ENCODE data around the gene SLX4. TPM values are rescaled to one million over a fixed set of nuclear protein-coding genes. Genes with fewer than 3 reads are reported as not detected.

The SLX4 gene
- total RNA-seq, 2 donors from 2014 or later: 3.5 to 6.3 TPM

DNA sequence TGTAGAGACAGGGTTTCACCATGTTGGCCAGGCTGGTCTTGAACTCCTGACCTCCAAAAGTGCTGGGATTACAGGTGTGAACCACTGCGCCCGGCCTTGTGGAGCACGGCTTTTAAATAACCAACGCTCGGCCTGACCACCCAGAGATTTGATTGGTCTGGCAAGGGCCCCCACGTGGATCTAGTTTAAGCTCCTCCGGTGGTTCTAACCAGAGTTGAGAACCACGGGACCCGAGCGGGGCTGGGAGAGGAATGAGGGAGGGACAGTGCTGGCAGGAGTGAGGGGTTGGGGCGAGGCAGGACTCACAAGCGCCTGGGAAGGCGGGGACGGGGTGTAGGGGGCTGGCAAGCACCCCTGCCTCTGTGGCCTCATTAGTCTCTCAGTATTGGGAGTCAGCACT is 37.2 kb downstream of the SLX4 start:
- no peak for DNase-seq
- Histone ChIP-seq H3K4me1 (no peaks in the 10 kb centered on the region), H3K4me3 (no peak overlapping the region), H3K9me3 (no peaks in the 10 kb centered on the region), H3K27me3 (no peaks in the 10 kb centered on the region), H3K27ac (no peak overlapping the region), H3K9ac (ENCODE audit: low read depth in 2 of 2, low read length in 2 of 2) (no peak overlapping the region), H3K36me3 (no peaks in the 10 kb centered on the region)
- intact Hi-C loops (cut with DNase I): no loop called here
- TF ChIP-seq, protein P1, sequence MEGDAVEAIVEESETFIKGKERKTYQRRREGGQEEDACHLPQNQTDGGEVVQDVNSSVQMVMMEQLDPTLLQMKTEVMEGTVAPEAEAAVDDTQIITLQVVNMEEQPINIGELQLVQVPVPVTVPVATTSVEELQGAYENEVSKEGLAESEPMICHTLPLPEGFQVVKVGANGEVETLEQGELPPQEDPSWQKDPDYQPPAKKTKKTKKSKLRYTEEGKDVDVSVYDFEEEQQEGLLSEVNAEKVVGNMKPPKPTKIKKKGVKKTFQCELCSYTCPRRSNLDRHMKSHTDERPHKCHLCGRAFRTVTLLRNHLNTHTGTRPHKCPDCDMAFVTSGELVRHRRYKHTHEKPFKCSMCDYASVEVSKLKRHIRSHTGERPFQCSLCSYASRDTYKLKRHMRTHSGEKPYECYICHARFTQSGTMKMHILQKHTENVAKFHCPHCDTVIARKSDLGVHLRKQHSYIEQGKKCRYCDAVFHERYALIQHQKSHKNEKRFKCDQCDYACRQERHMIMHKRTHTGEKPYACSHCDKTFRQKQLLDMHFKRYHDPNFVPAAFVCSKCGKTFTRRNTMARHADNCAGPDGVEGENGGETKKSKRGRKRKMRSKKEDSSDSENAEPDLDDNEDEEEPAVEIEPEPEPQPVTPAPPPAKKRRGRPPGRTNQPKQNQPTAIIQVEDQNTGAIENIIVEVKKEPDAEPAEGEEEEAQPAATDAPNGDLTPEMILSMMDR (IDR thresholded peaks at IDR 0.05): no peak

DNA sequence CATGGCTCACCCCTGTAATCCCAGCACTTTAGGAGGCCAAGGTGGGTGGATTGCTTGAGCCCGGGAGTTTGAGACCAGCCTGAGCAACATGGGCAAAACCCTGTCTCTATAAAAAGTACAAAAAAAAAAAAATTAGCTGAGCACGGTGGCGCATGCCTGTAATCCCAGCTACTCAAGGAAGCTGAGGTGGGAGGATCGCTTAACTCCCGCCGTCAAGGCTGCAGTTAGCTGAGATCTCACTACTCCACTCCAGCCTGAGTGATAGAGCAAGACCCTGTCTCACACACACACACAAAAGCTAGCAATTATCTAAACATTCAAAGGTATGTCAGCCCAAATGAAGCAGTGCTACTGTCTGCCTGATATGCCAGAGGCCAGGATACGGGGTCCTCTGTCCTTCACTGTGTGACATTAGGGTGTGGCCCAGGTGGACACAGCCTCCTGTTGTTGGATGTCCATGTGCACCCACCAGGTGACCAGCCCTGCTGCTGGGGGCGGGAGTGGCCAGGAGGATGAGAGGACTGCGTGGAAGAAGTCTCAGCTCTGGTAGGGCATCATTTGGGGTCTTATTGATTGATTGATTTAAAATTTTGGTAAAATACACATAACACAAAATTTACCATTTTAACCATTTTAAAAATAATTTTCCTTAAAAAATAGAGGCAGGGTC is 38.1 kb downstream of the SLX4 start:
- intact Hi-C loops (cut with DNase I): no loop called here
- no peaks in the 10 kb centered on the region for H3K9me3 ChIP-seq
- TF ChIP-seq, protein P1 (IDR thresholded peaks at IDR 0.05): no peak
- H3K4me1 ChIP-seq: no peaks in the 10 kb centered on the region
- no peaks in the 10 kb centered on the region for H3K36me3 ChIP-seq
- no peak overlapping the region for H3K4me3 ChIP-seq
- H3K9ac ChIP-seq (ENCODE audit: low read depth in 2 of 2, low read length in 2 of 2): no peak overlapping the region
- H3K27me3 ChIP-seq: no peaks in the 10 kb centered on the region
- DNase-seq: no peak
- no peak overlapping the region for H3K27ac ChIP-seq

- H3K27me3 ChIP-seq: no peaks in the 10 kb centered on the region
- H3K4me3 ChIP-seq: no peak overlapping the region
- no peaks in the 10 kb centered on the region for H3K4me1 ChIP-seq
- intact Hi-C loops (cut with DNase I): no loop called here
- H3K36me3 ChIP-seq: no peaks in the 10 kb centered on the region
- no peak for DNase-seq
- H3K9ac ChIP-seq (ENCODE audit: low read depth in 2 of 2, low read length in 2 of 2): no peak overlapping the region
- no peaks in the 10 kb centered on the region for H3K9me3 ChIP-seq
- TF ChIP-seq, protein P1 (IDR thresholded peaks at IDR 0.05): no peak
- no peak overlapping the region for H3K27ac ChIP-seq
Measured at GRCh38 chr16:3570420-3571062, 40.9 kb downstream of the SLX4 start.

DNA sequence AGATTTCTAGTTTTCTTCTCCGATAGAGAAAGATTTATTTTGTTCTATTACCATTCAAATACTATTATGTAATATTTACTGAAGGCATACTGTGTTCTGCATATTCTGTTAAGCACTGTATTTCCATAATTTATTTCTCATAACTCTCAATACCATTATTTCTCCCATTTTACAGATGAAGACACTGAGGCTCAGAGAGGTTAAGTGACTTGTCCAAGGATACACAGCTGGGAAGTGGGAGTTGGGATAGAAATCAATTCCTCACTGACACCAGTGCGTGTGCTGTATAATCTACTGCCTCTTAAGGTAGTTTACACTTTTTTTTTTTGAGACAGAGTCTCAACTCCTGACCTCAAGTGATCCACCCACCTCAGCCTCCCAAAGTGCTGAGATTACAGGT is 41.6 kb downstream of the SLX4 start:
- Histone ChIP-seq H3K9ac (ENCODE audit: low read depth in 2 of 2, low read length in 2 of 2) (no peak overlapping the region), H3K4me1 (no peaks in the 10 kb centered on the region), H3K36me3 (no peaks in the 10 kb centered on the region), H3K9me3 (no peaks in the 10 kb centered on the region), H3K27ac (no peak overlapping the region), H3K27me3 (no peaks in the 10 kb centered on the region), H3K4me3 (no peak overlapping the region)
- intact Hi-C loops (cut with DNase I): no loop called here
- TF ChIP-seq, protein P1 (IDR thresholded peaks at IDR 0.05): no peak
- no peak for DNase-seq

GRCh38 chr16:3566990-3567389 is 44.4 kb downstream of the SLX4 start:
- intact Hi-C loops (cut with DNase I): no loop called here
- H3K36me3 ChIP-seq: no peaks in the 10 kb centered on the region
- no peaks in the 10 kb centered on the region for H3K9me3 ChIP-seq
- H3K9ac ChIP-seq (ENCODE audit: low read depth in 2 of 2, low read length in 2 of 2): no peak overlapping the region
- TF ChIP-seq, protein P1 (IDR thresholded peaks at IDR 0.05): no peak
- no peak overlapping the region for H3K4me3 ChIP-seq
- no peaks in the 10 kb centered on the region for H3K4me1 ChIP-seq
- no peak overlapping the region for H3K27ac ChIP-seq
- H3K27me3 ChIP-seq: no peaks in the 10 kb centered on the region
- DNase-seq: no peak
